ENCODE measurements around the gene IL1F10.

IL1F10 gene

DNA sequence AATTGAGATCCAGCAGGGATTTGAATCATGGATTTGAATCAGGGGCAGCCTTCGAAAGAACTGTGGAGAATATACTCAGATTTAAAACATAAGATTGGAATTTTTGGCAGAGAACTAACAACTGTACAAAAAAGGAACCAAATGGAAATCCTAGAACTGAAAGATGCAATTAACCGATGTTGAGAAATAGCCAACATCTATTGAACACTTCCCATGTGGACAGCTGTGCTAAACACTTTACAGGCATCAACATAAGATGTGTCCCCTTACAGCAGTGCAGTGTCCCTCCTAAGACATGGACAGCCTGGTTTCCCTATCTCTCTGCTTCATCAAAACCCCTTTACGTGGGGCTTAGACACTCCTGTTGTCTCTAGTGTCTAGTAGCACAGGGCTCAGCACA is 56.0 kb downstream of the IL1F10 start:
- TF ChIP-seq, protein P1, sequence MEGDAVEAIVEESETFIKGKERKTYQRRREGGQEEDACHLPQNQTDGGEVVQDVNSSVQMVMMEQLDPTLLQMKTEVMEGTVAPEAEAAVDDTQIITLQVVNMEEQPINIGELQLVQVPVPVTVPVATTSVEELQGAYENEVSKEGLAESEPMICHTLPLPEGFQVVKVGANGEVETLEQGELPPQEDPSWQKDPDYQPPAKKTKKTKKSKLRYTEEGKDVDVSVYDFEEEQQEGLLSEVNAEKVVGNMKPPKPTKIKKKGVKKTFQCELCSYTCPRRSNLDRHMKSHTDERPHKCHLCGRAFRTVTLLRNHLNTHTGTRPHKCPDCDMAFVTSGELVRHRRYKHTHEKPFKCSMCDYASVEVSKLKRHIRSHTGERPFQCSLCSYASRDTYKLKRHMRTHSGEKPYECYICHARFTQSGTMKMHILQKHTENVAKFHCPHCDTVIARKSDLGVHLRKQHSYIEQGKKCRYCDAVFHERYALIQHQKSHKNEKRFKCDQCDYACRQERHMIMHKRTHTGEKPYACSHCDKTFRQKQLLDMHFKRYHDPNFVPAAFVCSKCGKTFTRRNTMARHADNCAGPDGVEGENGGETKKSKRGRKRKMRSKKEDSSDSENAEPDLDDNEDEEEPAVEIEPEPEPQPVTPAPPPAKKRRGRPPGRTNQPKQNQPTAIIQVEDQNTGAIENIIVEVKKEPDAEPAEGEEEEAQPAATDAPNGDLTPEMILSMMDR (IDR thresholded peaks at IDR 0.05) = no peak
- H3K4me3 ChIP-seq (ENCODE audit: low read depth, low read length) = no peak overlapping the region
- H2AFZ ChIP-seq = no peak overlapping the region

DNA sequence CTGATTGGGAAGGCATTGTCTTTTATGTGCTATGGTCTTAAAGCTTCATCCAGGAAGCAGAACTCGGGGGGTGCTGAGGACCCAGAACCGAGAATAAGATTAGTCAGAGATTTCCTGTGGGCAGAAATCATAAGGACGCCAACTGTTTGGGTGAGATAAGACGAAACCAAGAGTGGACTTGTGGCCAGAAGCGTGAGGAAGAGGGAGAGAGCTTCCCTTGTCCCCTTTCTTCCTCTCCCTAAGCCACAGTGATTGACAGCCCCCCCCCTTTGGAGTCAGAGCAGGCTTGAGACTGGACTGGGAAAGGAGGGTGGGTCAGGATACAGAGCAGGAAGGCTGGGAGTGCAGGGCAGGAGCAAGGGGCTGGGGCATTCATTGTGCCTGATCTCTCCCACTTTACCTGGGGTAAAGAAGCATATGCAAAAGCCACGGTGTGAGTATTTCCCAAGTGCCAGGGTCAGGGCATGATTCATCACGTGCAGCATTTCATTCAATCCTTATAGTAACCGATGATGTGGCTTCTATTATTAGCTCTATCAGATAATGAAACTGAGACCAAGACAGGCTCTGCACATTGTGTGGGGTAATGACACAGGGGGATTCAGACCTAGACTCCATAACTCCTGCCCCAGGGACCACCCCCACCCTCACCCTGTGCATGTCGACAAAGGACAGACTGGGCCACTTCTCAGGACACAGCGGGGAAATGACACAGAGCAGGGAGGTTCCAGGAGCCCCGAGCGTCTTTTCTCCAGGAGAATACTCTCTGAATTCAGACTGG is 56.6 kb downstream of the IL1F10 start:
- Histone ChIP-seq H3K27me3 (ENCODE audit: control insufficient read depth, insufficient read depth, low read length) (no peaks in the 10 kb centered on the region), H3K4me2 (ENCODE audit: low read length) (no peak overlapping the region), H3K79me2 (no peaks in the 10 kb centered on the region), H3K4me1 (no peaks in the 10 kb centered on the region), H2AFZ (no peak overlapping the region), H3K4me3 (ENCODE audit: low read depth, low read length) (no peak overlapping the region), H3K9me3 (ENCODE audit: control insufficient read depth, low read length) (no peaks in the 10 kb centered on the region), H3K27ac (no peak overlapping the region), H3K9ac (no peak overlapping the region), H3K36me3 (ENCODE audit: control insufficient read depth, insufficient read depth, low read length) (no peaks in the 10 kb centered on the region)
- TF ChIP-seq, protein P1 (IDR thresholded peaks at IDR 0.05) = no peak

More for the DNA sequence above, 56.0 kb downstream of the IL1F10 start:
- Histone ChIP-seq H3K9ac (no peak overlapping the region), H3K36me3 (ENCODE audit: control insufficient read depth, insufficient read depth, low read length) (no peaks in the 10 kb centered on the region), H3K9me3 (ENCODE audit: control insufficient read depth, low read length) (no peaks in the 10 kb centered on the region), H3K79me2 (no peaks in the 10 kb centered on the region), H3K27ac (no peak overlapping the region), H3K27me3 (ENCODE audit: control insufficient read depth, insufficient read depth, low read length) (no peaks in the 10 kb centered on the region), H3K4me1 (no peaks in the 10 kb centered on the region), H3K4me2 (ENCODE audit: low read length) (no peak overlapping the region)

Data from parathyroid adenoma (tissue), 2 donors.